Hepatocyte (in vitro differentiated cells): ENCODE measurements around the gene CD34.

Source experiments
- EZH2phosphoT487 ChIP-seq: fragments of 200-600 bp; sonication (generic); IDR thresholded peaks from one replicate; pipeline ENCODE4 v1.6.1; 2018; ENCODE audit warnings: antibody characterized with exemption, mild to moderate bottlenecking, low read depth, moderate library complexity; ENCODE audit not compliant: unreplicated experiment, severe bottlenecking
- TF ChIP-seq, protein P1 (sequence below): fragments of 200-600 bp; sonication (generic); IDR thresholded peaks from 2 replicates; pipeline ENCODE4 v1.5.1; 2016; ENCODE audit warnings: antibody characterized with exemption, mild to moderate bottlenecking; ENCODE audit not compliant: poor library complexity

GRCh38 chr1:207898260-207898659, 12.7 kb downstream of the CD34 start:
- TF ChIP-seq, protein P1, sequence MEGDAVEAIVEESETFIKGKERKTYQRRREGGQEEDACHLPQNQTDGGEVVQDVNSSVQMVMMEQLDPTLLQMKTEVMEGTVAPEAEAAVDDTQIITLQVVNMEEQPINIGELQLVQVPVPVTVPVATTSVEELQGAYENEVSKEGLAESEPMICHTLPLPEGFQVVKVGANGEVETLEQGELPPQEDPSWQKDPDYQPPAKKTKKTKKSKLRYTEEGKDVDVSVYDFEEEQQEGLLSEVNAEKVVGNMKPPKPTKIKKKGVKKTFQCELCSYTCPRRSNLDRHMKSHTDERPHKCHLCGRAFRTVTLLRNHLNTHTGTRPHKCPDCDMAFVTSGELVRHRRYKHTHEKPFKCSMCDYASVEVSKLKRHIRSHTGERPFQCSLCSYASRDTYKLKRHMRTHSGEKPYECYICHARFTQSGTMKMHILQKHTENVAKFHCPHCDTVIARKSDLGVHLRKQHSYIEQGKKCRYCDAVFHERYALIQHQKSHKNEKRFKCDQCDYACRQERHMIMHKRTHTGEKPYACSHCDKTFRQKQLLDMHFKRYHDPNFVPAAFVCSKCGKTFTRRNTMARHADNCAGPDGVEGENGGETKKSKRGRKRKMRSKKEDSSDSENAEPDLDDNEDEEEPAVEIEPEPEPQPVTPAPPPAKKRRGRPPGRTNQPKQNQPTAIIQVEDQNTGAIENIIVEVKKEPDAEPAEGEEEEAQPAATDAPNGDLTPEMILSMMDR = no peak
- no peak for TF ChIP-seq EZH2phosphoT487
